NB4 (cell line): Measurements from ENCODE around the gene PRRC2C.

ENCODE experiments used
- DNase-seq: peaks from one replicate; pipeline ENCODE4 v3.0.0; 2010; ENCODE audit warnings: low read depth
- H3K4me3 ChIP-seq: one replicate; pipeline ENCODE4 v1.5.1; 2011; ENCODE audit warnings: mild to moderate bottlenecking, low read depth, low read length, moderate library complexity
- CTCF ChIP-seq: IDR thresholded peaks from one replicate; pipeline ENCODE4 v1.5.1; 2012; ENCODE audit warnings: low read depth, low read length
- MAX ChIP-seq: IDR thresholded peaks from 2 replicates; pipeline ENCODE4 v1.6.1; 2011; ENCODE audit warnings: low read depth, low read length
- MYC ChIP-seq: IDR thresholded peaks from 2 replicates; pipeline ENCODE4 v1.6.1; 2011; ENCODE audit warnings: low read depth, low read length
- POLR2A ChIP-seq: IDR thresholded peaks from 2 replicates; pipeline ENCODE4 v1.6.1; 2011; ENCODE audit warnings: mild to moderate bottlenecking; ENCODE audit not compliant: insufficient read length; ENCODE audit errors: extremely low read depth

The PRRC2C gene

GRCh38 chr1:171488190-171488929, 3.0 kb downstream of the PRRC2C start:
- no peak for DNase-seq
- H3K4me3 ChIP-seq: peak overlapping the region; percentile 98
- TF ChIP-seq CTCF: no peak

GRCh38 chr1:171494076-171494475, 8.7 kb downstream of the PRRC2C start:
- DNase-seq: no peak
- no peak overlapping the region for H3K4me3 ChIP-seq
- TF ChIP-seq MAX (no peak), POLR2A (no peak), MYC (no peak), CTCF (no peak)

GRCh38 chr1:171495444-171495843, 10.1 kb downstream of the PRRC2C start:
- DNase-seq: no peak
- no peak overlapping the region for H3K4me3 ChIP-seq

GRCh38 chr1:171500304-171500703, 15.0 kb downstream of the PRRC2C start:
- no peak for TF ChIP-seq CTCF
- TF ChIP-seq POLR2A: no peak
- no peak for TF ChIP-seq MAX
- TF ChIP-seq MYC: no peak
- no peak overlapping the region for H3K4me3 ChIP-seq
- no peak for DNase-seq

More at GRCh38 chr1:171495444-171495843, 10.1 kb downstream of the PRRC2C start:
- TF ChIP-seq MAX: no peak
- TF ChIP-seq POLR2A: no peak
- no peak for TF ChIP-seq CTCF
- TF ChIP-seq MYC: no peak

- no peak overlapping the region for H3K4me3 ChIP-seq
- DNase-seq: no peak
- TF ChIP-seq MYC (no peak), POLR2A (no peak), CTCF (no peak), MAX (no peak)
These were observed 15.5 kb downstream of the PRRC2C start for GRCh38 chr1:171500803-171501202.
